Skeletal muscle satellite cell (primary cell): Measurements from ENCODE around the gene DUSP16. TPM values are rescaled to one million over a fixed set of nuclear protein-coding genes. Genes with fewer than 3 reads are reported as not detected.

ENCODE experiments used
- H3K27me3 ChIP-seq: 2 replicates; pipeline ENCODE4 v1.7.0; 2013; ENCODE audit warnings: low read length; ENCODE audit not compliant: control insufficient read depth, insufficient read depth
- H3K36me3 ChIP-seq: 2 replicates; pipeline ENCODE4 v1.7.0; 2013; ENCODE audit warnings: mild to moderate bottlenecking, control low read depth, low read length; ENCODE audit not compliant: insufficient read depth
- H3K4me1 ChIP-seq: 2 replicates; pipeline ENCODE4 v1.7.0; 2013; ENCODE audit warnings: low read length; ENCODE audit not compliant: control insufficient read depth, insufficient read depth
- H3K4me2 ChIP-seq: 2 replicates; pipeline ENCODE4 v1.7.0; 2013; ENCODE audit warnings: mild to moderate bottlenecking, low read length
- H3K4me3 ChIP-seq: 2 replicates; pipeline ENCODE4 v1.7.0; 2013; ENCODE audit warnings: low read length
- H3K9ac ChIP-seq: 2 replicates; pipeline ENCODE4 v1.7.0; 2013; ENCODE audit warnings: mild to moderate bottlenecking, low read depth, low read length, moderate library complexity
- H3K9me3 ChIP-seq: replicated peaks from 2 replicates; pipeline ENCODE4 v1.7.0; 2013; ENCODE audit warnings: mild to moderate bottlenecking, control low read depth, low read length
- total RNA-seq: library from RNA; depleted of rRNA; stranded (reverse); fragments of >200 nt; gene quantifications from 2 replicates; pipeline ENCODE4 v1.2.3, GENCODE V29; 2012; rRNA removed

The DUSP16 gene
- total RNA-seq: 3.5 and 3.7 TPM in 2 replicates

GRCh38 chr12:12562585-12563261, at the start of gene DUSP16:
Gene DUSP16, minus strand, starts transcription at chr12:12562863. Its CDS starts 41,765 bp downstream, at chr12:12521098.
- no peaks in the 10 kb centered on the region for H3K36me3 ChIP-seq

GRCh38 chr12:12612358-12612757, 49.7 kb upstream of the DUSP16 start:
- Histone ChIP-seq H3K4me3 (peak overlapping the region; percentile 91), H3K9ac (peak overlapping the region; percentile 90), H3K4me2 (peak overlapping the region; percentile 99), H3K27me3 (no peaks in the 10 kb centered on the region), H3K36me3 (no peaks in the 10 kb centered on the region), H3K4me1 (peaks cover 15% of the 10 kb centered on the region), H3K9me3 (no peaks in the 10 kb centered on the region)

More at GRCh38 chr12:12562585-12563261, at the start of gene DUSP16:
- H3K9me3 ChIP-seq: no peaks in the 10 kb centered on the region
- peaks cover 9% of the 10 kb centered on the region for H3K27me3 ChIP-seq
- peak within 1 kb of the TSS; percentile 75 for H3K4me3 ChIP-seq
- peak within 1 kb of the TSS; percentile 90 for H3K9ac ChIP-seq
- H3K4me1 ChIP-seq: peaks cover 7% of the 10 kb centered on the region
- peak within 1 kb of the TSS; percentile 86 for H3K4me2 ChIP-seq

- H3K4me1 ChIP-seq: peaks cover 21% of the 10 kb centered on the region
- peak within 1 kb of the TSS; percentile 91 for H3K4me3 ChIP-seq
Measured at GRCh38 chr12:12611512-12612306, 49.0 kb upstream of the DUSP16 start, which contains the start of gene CREBL2. Gene CREBL2, plus strand, starts transcription at chr12:12611876. Its CDS starts 297 bp downstream, at chr12:12612173.

GRCh38 chr12:12610711-12611110, 48.0 kb upstream of the DUSP16 start:
- Histone ChIP-seq H3K4me2 (peak overlapping the region; percentile 99), H3K27me3 (no peaks in the 10 kb centered on the region), H3K4me1 (peaks cover 23% of the 10 kb centered on the region), H3K36me3 (no peaks in the 10 kb centered on the region), H3K9ac (peak overlapping the region; percentile 90), H3K4me3 (peak overlapping the region; percentile 91), H3K9me3 (no peaks in the 10 kb centered on the region)

More at GRCh38 chr12:12611512-12612306, 49.0 kb upstream of the DUSP16 start, which contains the start of gene CREBL2:
- no peaks in the 10 kb centered on the region for H3K9me3 ChIP-seq
- no peaks in the 10 kb centered on the region for H3K36me3 ChIP-seq
- H3K27me3 ChIP-seq: no peaks in the 10 kb centered on the region
- peak within 1 kb of the TSS; percentile 99 for H3K4me2 ChIP-seq
- H3K9ac ChIP-seq: peak within 1 kb of the TSS; percentile 90

GRCh38 chr12:12609692-12610091, 47.0 kb upstream of the DUSP16 start:
- Histone ChIP-seq H3K9me3 (no peaks in the 10 kb centered on the region), H3K36me3 (no peaks in the 10 kb centered on the region), H3K4me3 (no peak overlapping the region), H3K27me3 (no peaks in the 10 kb centered on the region), H3K4me1 (peaks cover 23% of the 10 kb centered on the region), H3K9ac (no peak overlapping the region), H3K4me2 (no peak overlapping the region)

GRCh38 chr12:12608557-12608957, 45.9 kb upstream of the DUSP16 start:
- no peaks in the 10 kb centered on the region for H3K36me3 ChIP-seq
- no peak overlapping the region for H3K4me3 ChIP-seq
- no peaks in the 10 kb centered on the region for H3K9me3 ChIP-seq
- H3K9ac ChIP-seq: no peak overlapping the region
- H3K27me3 ChIP-seq: no peaks in the 10 kb centered on the region
- H3K4me2 ChIP-seq: no peak overlapping the region
- H3K4me1 ChIP-seq: peaks cover 22% of the 10 kb centered on the region

- H3K4me1 ChIP-seq: peaks cover 15% of the 10 kb centered on the region
- no peaks in the 10 kb centered on the region for H3K27me3 ChIP-seq
- no peak overlapping the region for H3K9ac ChIP-seq
- H3K4me2 ChIP-seq: peak overlapping the region; percentile 25
- H3K4me3 ChIP-seq: no peak overlapping the region
- no peaks in the 10 kb centered on the region for H3K36me3 ChIP-seq
- H3K9me3 ChIP-seq: no peaks in the 10 kb centered on the region
Measured at GRCh38 chr12:12606781-12607589, 44.3 kb upstream of the DUSP16 start.

- Histone ChIP-seq H3K9me3 (no peaks in the 10 kb centered on the region), H3K4me1 (peaks cover 11% of the 10 kb centered on the region), H3K4me2 (no peak overlapping the region), H3K4me3 (no peak overlapping the region), H3K9ac (no peak overlapping the region), H3K36me3 (no peaks in the 10 kb centered on the region), H3K27me3 (peaks cover 15% of the 10 kb centered on the region)
Measured at GRCh38 chr12:12604740-12605139, 42.1 kb upstream of the DUSP16 start.

- H3K9ac ChIP-seq: no peak overlapping the region
- no peak overlapping the region for H3K4me2 ChIP-seq
- H3K27me3 ChIP-seq: peaks cover 19% of the 10 kb centered on the region
- no peaks in the 10 kb centered on the region for H3K9me3 ChIP-seq
- no peaks in the 10 kb centered on the region for H3K36me3 ChIP-seq
- no peaks in the 10 kb centered on the region for H3K4me1 ChIP-seq
- H3K4me3 ChIP-seq: no peak overlapping the region
Measured at GRCh38 chr12:12600659-12601058, 38.0 kb upstream of the DUSP16 start.

GRCh38 chr12:12599750-12600643, 37.3 kb upstream of the DUSP16 start:
- Histone ChIP-seq H3K4me2 (no peak overlapping the region), H3K9ac (no peak overlapping the region), H3K27me3 (peaks cover 19% of the 10 kb centered on the region), H3K9me3 (no peaks in the 10 kb centered on the region), H3K4me3 (no peak overlapping the region), H3K36me3 (no peaks in the 10 kb centered on the region), H3K4me1 (no peaks in the 10 kb centered on the region)
